OCI-LY7 (cell line): ENCODE data around the gene SPSB3. TPM values are rescaled to one million over a fixed set of nuclear protein-coding genes. Genes with fewer than 3 reads are reported as not detected.

Source experiments
- BruUV-seq: library from RNA; stranded (reverse); fragments of 400-500 nt; replicated peaks from 2 replicates; lab custom pipeline; 2021; lab: Mats Ljungman, UMichigan
- CTCF ChIA-PET: fragments of 300-600 bp; sonication (Branson Sonifier 250); formaldehyde crosslinking; loops from one replicate; lab custom pipeline; 2022; ENCODE audit warnings: antibody characterized with exemption; ENCODE audit not compliant: unreplicated experiment; lab: Charles Lee
- POLR2A ChIA-PET: fragments of 300-600 bp; sonication (Branson Sonifier 250); formaldehyde crosslinking; loops from one replicate; lab custom pipeline; 2022; ENCODE audit warnings: antibody characterized with exemption; lab: Charles Lee
- DNase-seq: peaks from one replicate; pipeline ENCODE4 v3.0.0-alpha.2; 2015; ENCODE audit warnings: low spot score
- H2AFZ ChIP-seq: fragments of 200-600 bp; sonication (generic), shearing (Covaris generic); 2 replicates; pipeline ENCODE4 v1.6.1; 2014; ENCODE audit warnings: mild to moderate bottlenecking, antibody characterized with exemption, low read length, moderate library complexity
- H3K27ac ChIP-seq: fragments of 200-600 bp; sonication (generic); 2 replicates; pipeline ENCODE4 v1.5.1; 2014; ENCODE audit warnings: mixed run types, low read depth, mild to moderate bottlenecking, moderate library complexity, low read length, inconsistent platforms; ENCODE audit not compliant: poor library complexity, severe bottlenecking
- H3K36me3 ChIP-seq: fragments of 200-600 bp; sonication (generic); 2 replicates; pipeline ENCODE4 v1.6.1; 2014; ENCODE audit warnings: mild to moderate bottlenecking, antibody characterized with exemption, low read length, moderate library complexity, mixed read lengths; ENCODE audit not compliant: insufficient read depth
- H3K4me1 ChIP-seq: fragments of 200-600 bp; sonication (generic); 2 replicates; pipeline ENCODE4 v1.5.1; 2014; ENCODE audit warnings: mild to moderate bottlenecking, low read length; ENCODE audit not compliant: insufficient read depth, poor library complexity, severe bottlenecking
- H3K4me2 ChIP-seq: fragments of 200-600 bp; sonication (generic); 2 replicates; pipeline ENCODE4 v1.6.1; 2014; ENCODE audit warnings: mild to moderate bottlenecking, low read length
- H3K4me3 ChIP-seq: fragments of 200-600 bp; sonication (generic); 2 replicates; pipeline ENCODE4 v1.5.1; 2014; ENCODE audit warnings: mild to moderate bottlenecking, low read depth, low read length; ENCODE audit not compliant: poor library complexity, severe bottlenecking
- H3K79me2 ChIP-seq: fragments of 200-600 bp; sonication (generic); 2 replicates; pipeline ENCODE4 v1.6.1; 2016; ENCODE audit warnings: low read depth, mild to moderate bottlenecking, low read length, moderate library complexity, mixed read lengths; ENCODE audit not compliant: insufficient read depth
- H3K9me2 ChIP-seq: fragments of 200-600 bp; sonication (generic); 2 replicates; pipeline ENCODE4 v1.6.1; 2016; ENCODE audit warnings: mild to moderate bottlenecking, low read length, mixed read lengths; ENCODE audit not compliant: insufficient read depth
- H3K9me3 ChIP-seq: fragments of 200-600 bp; sonication (generic); 2 replicates; pipeline ENCODE4 v1.6.1; 2014; ENCODE audit warnings: mild to moderate bottlenecking, mixed run types, low read length, mixed read lengths
- H4K20me1 ChIP-seq: fragments of 200-600 bp; sonication (generic); 2 replicates; pipeline ENCODE4 v1.6.1; 2014; ENCODE audit warnings: mild to moderate bottlenecking, antibody characterized with exemption, low read length, moderate library complexity, mixed read lengths; ENCODE audit not compliant: insufficient read depth
- EZH2phosphoT487 ChIP-seq: fragments of 200-600 bp; sonication (generic); IDR thresholded peaks from 2 replicates; pipeline ENCODE4 v1.6.1; 2018; ENCODE audit warnings: low read depth, borderline replicate concordance, mild to moderate bottlenecking, mixed run types, antibody characterized with exemption, low read length, moderate library complexity, mixed read lengths
- intact Hi-C: fragments of 100-400 bp; cut with micrococcal nuclease; formaldehyde crosslinking; loops from one replicate; pipeline ENCODE4 v1.10.0; 2022; ENCODE audit not compliant: unreplicated experiment
- total RNA-seq, 2 experiments: library from RNA; depleted of rRNA in 1 of 2; stranded (reverse); fragments of >200 nt in 1 of 2; shearing (Covaris generic) in 1 of 2; gene quantifications; 2 replicates each; pipeline ENCODE4 v1.2.3, GENCODE V29; 2014 to 2022
- TF ChIP-seq, protein P1 (sequence below): fragments of 200-600 bp; sonication (generic); conservative IDR thresholded peaks from 2 replicates; pipeline ENCODE4 v1.5.1; 2014; ENCODE audit warnings: mild to moderate bottlenecking, antibody characterized with exemption, low read length, moderate library complexity, mixed read lengths

The SPSB3 gene
- total RNA-seq, 2 experiments from 2014 or later, result 33.6 to 52.4 TPM

DNA sequence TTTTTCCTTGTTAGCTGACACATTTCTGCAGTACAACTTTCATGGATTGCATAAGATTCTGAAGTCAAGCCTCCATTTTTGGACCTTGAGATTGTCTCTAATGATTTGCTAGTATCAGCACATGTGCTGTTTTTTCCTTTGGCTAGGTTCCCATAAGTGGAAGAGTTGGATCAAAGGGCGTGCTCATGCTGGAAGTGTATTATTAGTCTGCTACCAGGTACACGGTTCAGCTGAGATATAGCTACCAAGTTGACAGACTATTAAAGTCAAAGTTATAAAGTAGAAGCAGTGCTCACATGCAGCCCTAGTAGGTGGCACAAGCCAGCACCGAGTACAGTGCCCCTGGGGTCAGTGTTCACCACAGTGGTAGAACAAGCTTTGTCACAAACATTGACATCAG lies 47.8 kb upstream of the SPSB3 start:
- H3K36me3 ChIP-seq, result no peaks in the 10 kb centered on the region
- no peak overlapping the region for H2AFZ ChIP-seq
- no peaks in the 10 kb centered on the region for H3K9me2 ChIP-seq
- intact Hi-C loops, result no loop called here
- BruUV-seq, result no TSS peak
- peaks cover 19% of the 10 kb centered on the region for H3K4me1 ChIP-seq
- no peak overlapping the region for H3K27ac ChIP-seq
- TF ChIP-seq, protein P1, sequence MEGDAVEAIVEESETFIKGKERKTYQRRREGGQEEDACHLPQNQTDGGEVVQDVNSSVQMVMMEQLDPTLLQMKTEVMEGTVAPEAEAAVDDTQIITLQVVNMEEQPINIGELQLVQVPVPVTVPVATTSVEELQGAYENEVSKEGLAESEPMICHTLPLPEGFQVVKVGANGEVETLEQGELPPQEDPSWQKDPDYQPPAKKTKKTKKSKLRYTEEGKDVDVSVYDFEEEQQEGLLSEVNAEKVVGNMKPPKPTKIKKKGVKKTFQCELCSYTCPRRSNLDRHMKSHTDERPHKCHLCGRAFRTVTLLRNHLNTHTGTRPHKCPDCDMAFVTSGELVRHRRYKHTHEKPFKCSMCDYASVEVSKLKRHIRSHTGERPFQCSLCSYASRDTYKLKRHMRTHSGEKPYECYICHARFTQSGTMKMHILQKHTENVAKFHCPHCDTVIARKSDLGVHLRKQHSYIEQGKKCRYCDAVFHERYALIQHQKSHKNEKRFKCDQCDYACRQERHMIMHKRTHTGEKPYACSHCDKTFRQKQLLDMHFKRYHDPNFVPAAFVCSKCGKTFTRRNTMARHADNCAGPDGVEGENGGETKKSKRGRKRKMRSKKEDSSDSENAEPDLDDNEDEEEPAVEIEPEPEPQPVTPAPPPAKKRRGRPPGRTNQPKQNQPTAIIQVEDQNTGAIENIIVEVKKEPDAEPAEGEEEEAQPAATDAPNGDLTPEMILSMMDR, result no peak
- TF ChIP-seq EZH2phosphoT487, result no peak
- ChIA-PET CTCF (no interaction called here), POLR2A (interaction anchor here (0.5 kb wide), 1 partner anchor 35 kb away, joined by 3 read pairs; no protein-coding TSS in a partner anchor)
- no peaks in the 10 kb centered on the region for H4K20me1 ChIP-seq
- no peaks in the 10 kb centered on the region for H3K79me2 ChIP-seq
- no peaks in the 10 kb centered on the region for H3K9me3 ChIP-seq
- no peak overlapping the region for H3K4me2 ChIP-seq
- no peak for DNase-seq
- H3K4me3 ChIP-seq, result no peak overlapping the region

DNA sequence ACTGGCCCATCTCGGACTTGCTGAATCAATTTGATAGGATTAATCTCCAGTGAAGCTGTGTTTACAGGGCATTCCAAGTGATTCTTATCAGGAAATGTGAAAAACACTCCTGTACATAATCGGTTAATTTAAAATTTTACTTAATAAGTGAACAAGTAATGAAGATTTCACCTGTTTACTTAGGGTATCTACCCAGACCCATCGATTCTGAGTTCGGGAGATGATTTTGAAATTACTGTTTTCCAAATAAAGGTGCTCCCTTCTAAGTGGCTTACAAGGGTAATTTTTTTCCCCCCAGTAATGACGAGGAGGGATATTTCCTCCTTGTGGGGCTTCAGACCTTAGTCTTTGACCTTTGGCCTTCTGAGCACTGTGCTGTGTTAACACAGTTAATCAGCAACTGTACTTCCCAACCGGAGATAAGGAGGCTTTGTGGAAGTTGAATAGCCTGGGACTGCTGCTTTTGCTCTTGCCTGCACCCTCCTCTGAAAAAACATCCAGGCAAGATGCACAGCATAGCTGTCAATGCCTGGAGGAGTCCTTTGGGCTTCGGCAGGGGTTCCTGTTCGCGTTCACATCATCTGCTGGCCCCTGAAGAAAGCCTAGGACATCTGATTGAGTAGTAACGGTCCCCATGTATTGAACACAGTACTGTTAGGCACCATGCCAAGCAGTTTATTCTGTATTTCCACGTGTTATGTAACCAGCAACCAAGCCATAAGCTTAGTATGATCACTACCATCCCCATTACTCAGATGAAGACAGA lies 46.5 kb upstream of the SPSB3 start:
- H2AFZ ChIP-seq, result no peak overlapping the region
- no peaks in the 10 kb centered on the region for H3K79me2 ChIP-seq
- intact Hi-C loops, result loop anchor here (5.0 kb wide), 1 partner anchor 47 kb away; the partner anchor contains the start of genes NUBP2 and SPSB3
- no peaks in the 10 kb centered on the region for H3K36me3 ChIP-seq
- H3K9me3 ChIP-seq, result no peaks in the 10 kb centered on the region
- no peak overlapping the region for H3K27ac ChIP-seq
- no peaks in the 10 kb centered on the region for H3K9me2 ChIP-seq
- H3K4me2 ChIP-seq, result peak overlapping the region; percentile 76
- TF ChIP-seq, protein P1, result no peak
- BruUV-seq, result no TSS peak
- ChIA-PET CTCF (no interaction called here), POLR2A (no interaction called here)
- no peak overlapping the region for H3K4me3 ChIP-seq
- no peak for DNase-seq
- peaks cover 23% of the 10 kb centered on the region for H3K4me1 ChIP-seq
- H4K20me1 ChIP-seq, result no peaks in the 10 kb centered on the region
